ENCODE results near the gene SLIT3.

The SLIT3 gene

GRCh38 chr5:168931638-168932345 lies 369.1 kb downstream of the SLIT3 start:
- no peak for DNase-seq (ENCODE audit: low read depth in 3 of 3)

GRCh38 chr5:168929656-168930055 lies 371.3 kb downstream of the SLIT3 start:
- no peak for DNase-seq (ENCODE audit: low read depth in 3 of 3)

GRCh38 chr5:168925160-168925559 lies 375.8 kb downstream of the SLIT3 start:
- DNase-seq (ENCODE audit: low read depth in 3 of 3), result no peak

- DNase-seq (ENCODE audit: low read depth in 3 of 3), result no peak
Measured at GRCh38 chr5:168921147-168921866, 379.6 kb downstream of the SLIT3 start.

GRCh38 chr5:168920019-168920810 lies 380.7 kb downstream of the SLIT3 start:
- no peak for DNase-seq (ENCODE audit: low read depth in 3 of 3)

- no peak for DNase-seq (ENCODE audit: low read depth in 3 of 3)
Measured at GRCh38 chr5:168917947-168918600, 382.9 kb downstream of the SLIT3 start.

GRCh38 chr5:168916852-168917251 lies 384.1 kb downstream of the SLIT3 start:
- DNase-seq (ENCODE audit: low read depth in 3 of 3), result no peak

GRCh38 chr5:168916266-168916665 lies 384.7 kb downstream of the SLIT3 start:
- no peak for DNase-seq (ENCODE audit: low read depth in 3 of 3)

GRCh38 chr5:168914491-168914890 lies 386.4 kb downstream of the SLIT3 start:
- DNase-seq (ENCODE audit: low read depth in 3 of 3), result no peak

GRCh38 chr5:168910874-168911273 lies 390.1 kb downstream of the SLIT3 start:
- DNase-seq (ENCODE audit: low read depth in 3 of 3), result no peak

- no peak for DNase-seq (ENCODE audit: low read depth in 3 of 3)
Measured at GRCh38 chr5:168908207-168908606, 392.7 kb downstream of the SLIT3 start.

GRCh38 chr5:168903061-168903460 lies 397.9 kb downstream of the SLIT3 start:
- no peak for DNase-seq (ENCODE audit: low read depth in 3 of 3)

- DNase-seq (ENCODE audit: low read depth in 3 of 3), result no peak
Measured at GRCh38 chr5:168899673-168900072, 401.3 kb downstream of the SLIT3 start.

GRCh38 chr5:168899264-168899663 lies 401.7 kb downstream of the SLIT3 start:
- no peak for DNase-seq (ENCODE audit: low read depth in 3 of 3)

- no peak for DNase-seq (ENCODE audit: low read depth in 3 of 3)
Measured at GRCh38 chr5:168898247-168898911, 402.6 kb downstream of the SLIT3 start.

- DNase-seq (ENCODE audit: low read depth in 3 of 3), result no peak
Measured at GRCh38 chr5:168897387-168898122, 403.4 kb downstream of the SLIT3 start.

GRCh38 chr5:168895295-168896071 lies 405.5 kb downstream of the SLIT3 start:
- DNase-seq (ENCODE audit: low read depth in 3 of 3), result no peak

- DNase-seq (ENCODE audit: low read depth in 3 of 3), result no peak
Measured at GRCh38 chr5:168893283-168893682, 407.7 kb downstream of the SLIT3 start.

GRCh38 chr5:168892618-168893186 lies 408.2 kb downstream of the SLIT3 start:
- no peak for DNase-seq (ENCODE audit: low read depth in 3 of 3)
